H1 (cell line): ENCODE results near the gene FBXL16. TPM values are rescaled to one million over a fixed set of nuclear protein-coding genes. Genes with fewer than 3 reads are reported as not detected.

Experiments
- CEBPB ChIP-seq: IDR thresholded peaks from 2 replicates; pipeline ENCODE4 v1.6.1; 2012; ENCODE audit warnings: low read depth, low read length
- GABPA ChIP-seq: IDR thresholded peaks from 2 replicates; pipeline ENCODE4 v1.6.1; 2011; ENCODE audit warnings: mild to moderate bottlenecking, low read length, moderate library complexity, borderline replicate concordance; ENCODE audit not compliant: insufficient read depth
- TCF12 ChIP-seq: IDR thresholded peaks from 2 replicates; pipeline ENCODE4 v1.6.1; 2011; ENCODE audit warnings: low read depth, mild to moderate bottlenecking, low read length
- polyA plus RNA-seq, 7 experiments: library from polyadenylated mRNA; depleted of rRNA in 3 of 7; stranded (reverse) in 5 of 7; unstranded in 2 of 7; fragments of >200 nt in 5 of 7; fragments of 200-250 nt in 2 of 7; gene quantifications; 1 replicate in 5 of 7; 2 replicates in 1 of 7; 4 replicates in 1 of 7; pipeline versions ENCODE4 v1.2.1 to v1.2.3, GENCODE V29; 2011 to 2013; ENCODE audit warnings: missing spikeins in 2 of 7, mixed read lengths in 2 of 7
- total RNA-seq: library from RNA; stranded (reverse); fragmentation: NEBNext Ultra II Directional; extraction: Animal tissue kit (Norgen Biotek cat#: 25700); gene quantifications from 2 replicates; pipeline ENCODE4 v1.2.1, GENCODE V29; 2021

The FBXL16 gene
- total and polyA plus RNA-seq, 2 of the 8 experiments (the other 6 are each of a cell fraction or from before 2014, with no cell fraction given): 12.5 to 12.8 TPM

GRCh38 chr16:745739-746138 is 40.1 kb upstream of the FBXL16 start (continued):
- peak; percentile 61; the same call in 1 of the 2 replicates for TF ChIP-seq GABPA
- TF ChIP-seq TCF12: 0 out of 2 replicates have a peak, but pooled peaks have one; percentile 30
- no peak for TF ChIP-seq CEBPB
